Measurements from ENCODE around the gene ARHGAP6. TPM values are rescaled to one million over a fixed set of nuclear protein-coding genes. Genes with fewer than 3 reads are reported as not detected.

Gene ARHGAP6
- total and polyA plus RNA-seq, 2 of the 4 experiments (the other 2 are of a cell fraction), result 1.4 to 1.8 TPM

DNA sequence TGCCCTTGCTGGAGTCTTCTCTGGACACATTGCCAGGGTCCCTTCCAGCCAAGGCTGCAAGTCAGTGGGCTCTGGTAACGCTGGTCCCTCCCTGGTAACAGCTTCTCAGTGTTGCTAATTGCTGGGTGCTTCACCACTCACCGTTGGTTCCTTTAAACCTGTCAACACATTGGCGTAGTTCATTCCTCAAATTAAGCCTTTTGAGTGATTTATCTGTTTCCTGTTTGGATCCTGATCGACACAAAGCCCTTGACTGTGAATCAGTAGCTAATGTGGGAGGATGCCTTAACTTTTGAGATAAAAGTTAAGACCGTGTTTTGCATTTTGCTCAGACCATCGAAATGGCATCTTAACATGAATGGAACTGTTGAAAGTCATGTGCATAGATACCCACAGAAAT lies 246.6 kb downstream of the ARHGAP6 start:
- POLR2A ChIA-PET (ENCODE audit: unreplicated experiment), result no interaction called here
- no peak overlapping the region for H2AK5ac ChIP-seq (ENCODE audit: low read depth, low read length)
- CTCF ChIA-PET, result no interaction called here
- no CpG with 5 or more reads among the region's 6 CpGs for WGBS, 2 experiments (ENCODE audit: extremely low coverage in 2 of 2, insufficient read length in 1 of 2)
- H3K18ac ChIP-seq (ENCODE audit: low read depth, low read length), result no peak overlapping the region
- H2BK15ac ChIP-seq (ENCODE audit: low read depth, low read length), result no peak overlapping the region
- H3K4ac ChIP-seq (ENCODE audit: low read depth, low read length), result no peak overlapping the region
- DNase-seq (no peak), ATAC-seq (ENCODE audit: low read depth) (no peak)
- no peaks in the 10 kb centered on the region; the same call in 1 of the 2 replicates for H3K9me3 ChIP-seq (ENCODE audit: control insufficient read depth, insufficient read depth, low read length)
- no peak overlapping the region for H2AFZ ChIP-seq (replicated peaks; ENCODE audit: low read length, poor library complexity)
- H4K20me1 ChIP-seq (ENCODE audit: insufficient read depth, low read length), result no peaks in the 10 kb centered on the region
- dilution Hi-C loops (cut with HindIII; ENCODE audit: low sequenced_read_pairs, unreplicated experiment) (no loop called here), intact Hi-C loops (cut with micrococcal nuclease) (no loop called here), in situ Hi-C loops (cut with MboI; ENCODE audit: low sequenced_read_pairs) (no loop called here)
- no peak overlapping the region for H2BK5ac ChIP-seq (ENCODE audit: low read depth, low read length, poor library complexity, severe bottlenecking)
- no peak overlapping the region for H2BK120ac ChIP-seq (ENCODE audit: low read depth, low read length)
- no peaks in the 10 kb centered on the region for H3K27me3 ChIP-seq (ENCODE audit: control insufficient read depth, insufficient read depth, low read length)
- H3K4me2 ChIP-seq (ENCODE audit: low read depth, low read length), result no peak overlapping the region
- H3K14ac ChIP-seq (replicated peaks; ENCODE audit: low read depth, low read length), result no peak overlapping the region
- H3K56ac ChIP-seq (ENCODE audit: extremely low read depth, insufficient read depth, low read length), result no peak overlapping the region
- H2BK20ac ChIP-seq (ENCODE audit: low read depth, low read length), result no peak overlapping the region
- no peak overlapping the region for H2AK9ac ChIP-seq (replicated peaks; ENCODE audit: low read depth, low read length, poor library complexity)
- no peaks in the 10 kb centered on the region for H3K36me3 ChIP-seq (ENCODE audit: control insufficient read depth, insufficient read depth, low read length)
- H3K4me3 ChIP-seq (ENCODE audit: insufficient read depth, low read depth, low read length), result no peak overlapping the region
- H3K79me1 ChIP-seq (ENCODE audit: low read depth in 1 of 2, low read length in 2 of 2), result peaks cover 0 to 4% of the 10 kb centered on the region in 2 experiments; a peak in 1 of 4 replicates
- peaks cover 4% of the 10 kb centered on the region; the same call in 1 of the 2 replicates for H3K9me1 ChIP-seq (ENCODE audit: insufficient read depth, low read length)
- no peak overlapping the region for H4K5ac ChIP-seq (ENCODE audit: low read depth, low read length)
- BruUV-seq (replicated peaks), result no TSS peak
- TF ChIP-seq CHD1 (IDR thresholded peaks at IDR 0.05; ENCODE audit: low read depth, low read length) (no peak), MAZ (IDR thresholded peaks at IDR 0.05; ENCODE audit: borderline replicate concordance, low read depth, low read length) (no peak), MXI1 (IDR thresholded peaks at IDR 0.05; ENCODE audit: borderline replicate concordance, low read depth, low read length) (no peak), SMC3 (IDR thresholded peaks at IDR 0.05; ENCODE audit: low read depth, low read length) (no peak), RAD21 (IDR thresholded peaks at IDR 0.05; ENCODE audit: low read length) (no peak), POLR2A (IDR thresholded peaks at IDR 0.05; ENCODE audit: low read depth, low read length) (no peak), CEBPB (IDR thresholded peaks at IDR 0.05; ENCODE audit: low read depth, low read length) (no peak), NFE2L2 (IDR thresholded peaks at IDR 0.05; ENCODE audit: low read depth, low read length) (no peak), RCOR1 (IDR thresholded peaks at IDR 0.05; ENCODE audit: insufficient replicate concordance, low read length) (no peak)
- peaks cover 2% of the 10 kb centered on the region; the same call in 1 of the 2 replicates for H3K4me1 ChIP-seq (ENCODE audit: control insufficient read depth, insufficient read depth, low read length)
- H4K8ac ChIP-seq (ENCODE audit: low read depth in 2 of 2, low read length in 2 of 2), result no peak overlapping the region
- H3K23ac ChIP-seq (ENCODE audit: low read depth, low read length), result no peak overlapping the region
- no peak overlapping the region for H3K27ac ChIP-seq (ENCODE audit: insufficient read depth, low read length)
- H4K91ac ChIP-seq (ENCODE audit: insufficient read depth, low read depth, low read length), result no peak overlapping the region
- no peak overlapping the region for H3K9ac ChIP-seq (ENCODE audit: low read depth, low read length)
